Measurements from ENCODE around the gene BEND5.

Gene BEND5

GRCh38 chr1:48760857-48761256, 15.8 kb downstream of the BEND5 start:
- Histone ChIP-seq H3K9ac (ENCODE audit: low read length) (no peak overlapping the region), H3K27me3 (ENCODE audit: control insufficient read depth, insufficient read depth, low read length) (no peaks in the 10 kb centered on the region), H3K36me3 (ENCODE audit: control insufficient read depth, insufficient read depth, low read length) (no peaks in the 10 kb centered on the region), H3K4me1 (ENCODE audit: control insufficient read depth, insufficient read depth, low read length) (no peaks in the 10 kb centered on the region), H3K4me3 (ENCODE audit: low read length) (no peak overlapping the region), H3K9me3 (ENCODE audit: control insufficient read depth, low read length) (no peaks in the 10 kb centered on the region)

DNA sequence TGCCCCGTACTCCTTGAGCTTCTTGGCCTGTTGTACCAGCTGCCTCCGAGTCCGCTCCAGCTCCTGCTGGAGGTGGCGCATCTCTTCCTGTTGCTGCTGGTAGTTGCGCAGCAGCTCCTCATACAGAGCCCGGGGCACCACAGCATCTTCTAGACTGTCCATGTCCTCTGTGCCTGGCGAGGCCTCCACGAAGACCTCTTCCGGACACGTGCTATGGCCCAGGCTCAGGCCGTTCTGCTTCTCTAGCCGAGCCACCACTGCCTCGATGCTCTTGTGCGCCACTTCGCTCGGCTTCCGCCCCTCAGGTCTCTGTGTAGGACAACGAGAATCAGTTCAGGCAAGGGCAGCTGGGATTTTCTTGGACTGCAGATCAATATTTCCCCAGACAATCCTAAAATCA, 17.7 kb downstream of the BEND5 start:
- no peaks in the 10 kb centered on the region for H3K9me3 ChIP-seq (ENCODE audit: control insufficient read depth, low read length)
- H3K4me1 ChIP-seq (ENCODE audit: control insufficient read depth, insufficient read depth, low read length) = no peaks in the 10 kb centered on the region
- no peaks in the 10 kb centered on the region for H3K27me3 ChIP-seq (ENCODE audit: control insufficient read depth, insufficient read depth, low read length)
- H3K36me3 ChIP-seq (ENCODE audit: control insufficient read depth, insufficient read depth, low read length) = no peaks in the 10 kb centered on the region
- H3K9ac ChIP-seq (ENCODE audit: low read length) = no peak overlapping the region
- no peak overlapping the region for H3K4me3 ChIP-seq (ENCODE audit: low read length)

DNA sequence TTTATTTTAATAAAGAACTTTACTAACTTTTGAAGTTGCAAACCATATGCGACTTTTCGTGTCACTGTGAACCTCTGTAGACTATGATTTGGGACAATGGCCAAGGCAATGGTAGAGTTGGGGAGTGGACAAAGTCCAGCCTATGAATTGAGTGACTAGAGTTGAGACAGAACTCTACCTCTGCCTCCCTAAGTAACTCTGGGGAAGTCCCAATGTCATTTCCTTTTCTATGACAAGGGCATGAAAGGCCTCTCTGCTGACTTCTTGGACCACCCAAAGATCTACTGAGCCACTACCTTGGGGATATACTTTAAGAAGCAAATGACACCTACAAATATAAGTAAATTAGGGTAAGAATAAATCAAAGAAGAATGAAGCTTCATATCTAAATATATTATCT, 19.3 kb downstream of the BEND5 start:
- no peak overlapping the region for H3K4me3 ChIP-seq (ENCODE audit: low read length)
- no peaks in the 10 kb centered on the region for H3K36me3 ChIP-seq (ENCODE audit: control insufficient read depth, insufficient read depth, low read length)

GRCh38 chr1:48756683-48757316, 19.9 kb downstream of the BEND5 start:
- Histone ChIP-seq H3K9ac (ENCODE audit: low read length) (no peak overlapping the region), H3K4me1 (ENCODE audit: control insufficient read depth, insufficient read depth, low read length) (no peaks in the 10 kb centered on the region), H3K4me3 (ENCODE audit: low read length) (no peak overlapping the region), H3K36me3 (ENCODE audit: control insufficient read depth, insufficient read depth, low read length) (no peaks in the 10 kb centered on the region), H3K9me3 (ENCODE audit: control insufficient read depth, low read length) (no peaks in the 10 kb centered on the region), H3K27me3 (ENCODE audit: control insufficient read depth, insufficient read depth, low read length) (no peaks in the 10 kb centered on the region)

More for the DNA sequence above, 19.3 kb downstream of the BEND5 start:
- H3K4me1 ChIP-seq (ENCODE audit: control insufficient read depth, insufficient read depth, low read length) = no peaks in the 10 kb centered on the region
- H3K9me3 ChIP-seq (ENCODE audit: control insufficient read depth, low read length) = no peaks in the 10 kb centered on the region
- no peak overlapping the region for H3K9ac ChIP-seq (ENCODE audit: low read length)
- H3K27me3 ChIP-seq (ENCODE audit: control insufficient read depth, insufficient read depth, low read length) = no peaks in the 10 kb centered on the region

- Histone ChIP-seq H3K9me3 (ENCODE audit: control insufficient read depth, low read length) (no peaks in the 10 kb centered on the region), H3K4me1 (ENCODE audit: control insufficient read depth, insufficient read depth, low read length) (no peaks in the 10 kb centered on the region), H3K4me3 (ENCODE audit: low read length) (no peak overlapping the region), H3K27me3 (ENCODE audit: control insufficient read depth, insufficient read depth, low read length) (no peaks in the 10 kb centered on the region), H3K9ac (ENCODE audit: low read length) (no peak overlapping the region), H3K36me3 (ENCODE audit: control insufficient read depth, insufficient read depth, low read length) (no peaks in the 10 kb centered on the region)
These were observed 23.4 kb downstream of the BEND5 start for GRCh38 chr1:48753293-48753692.

- Histone ChIP-seq H3K27me3 (ENCODE audit: control insufficient read depth, insufficient read depth, low read length) (no peaks in the 10 kb centered on the region), H3K9ac (ENCODE audit: low read length) (no peak overlapping the region), H3K4me1 (ENCODE audit: control insufficient read depth, insufficient read depth, low read length) (no peaks in the 10 kb centered on the region), H3K9me3 (ENCODE audit: control insufficient read depth, low read length) (no peaks in the 10 kb centered on the region), H3K4me3 (ENCODE audit: low read length) (no peak overlapping the region), H3K36me3 (ENCODE audit: control insufficient read depth, insufficient read depth, low read length) (no peaks in the 10 kb centered on the region)
These were observed 26.6 kb downstream of the BEND5 start for GRCh38 chr1:48750109-48750508.

DNA sequence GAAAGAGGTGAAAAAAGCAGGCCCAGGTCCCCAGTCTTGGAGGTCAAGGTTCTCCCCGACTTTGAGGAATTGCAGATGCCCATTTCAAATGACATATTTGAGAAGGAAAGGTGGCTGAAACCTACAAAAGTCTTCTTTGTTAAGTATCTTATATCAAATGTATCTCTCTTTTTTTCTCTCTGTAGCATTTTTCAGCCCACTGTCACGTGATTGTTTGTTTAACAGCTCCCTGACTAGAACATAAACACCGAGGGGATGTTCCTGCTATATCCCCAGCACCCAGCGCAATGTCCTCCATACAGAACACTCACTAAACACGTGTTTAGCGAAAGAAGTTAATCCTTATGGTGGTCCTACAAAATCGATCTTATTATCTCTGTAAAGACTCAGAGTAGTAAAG, 27.6 kb downstream of the BEND5 start:
- no peaks in the 10 kb centered on the region for H3K9me3 ChIP-seq (ENCODE audit: control insufficient read depth, low read length)
- H3K4me3 ChIP-seq (ENCODE audit: low read length) = no peak overlapping the region
- H3K9ac ChIP-seq (ENCODE audit: low read length) = no peak overlapping the region
- no peaks in the 10 kb centered on the region for H3K4me1 ChIP-seq (ENCODE audit: control insufficient read depth, insufficient read depth, low read length)
- no peaks in the 10 kb centered on the region for H3K36me3 ChIP-seq (ENCODE audit: control insufficient read depth, insufficient read depth, low read length)
- no peaks in the 10 kb centered on the region for H3K27me3 ChIP-seq (ENCODE audit: control insufficient read depth, insufficient read depth, low read length)

DNA sequence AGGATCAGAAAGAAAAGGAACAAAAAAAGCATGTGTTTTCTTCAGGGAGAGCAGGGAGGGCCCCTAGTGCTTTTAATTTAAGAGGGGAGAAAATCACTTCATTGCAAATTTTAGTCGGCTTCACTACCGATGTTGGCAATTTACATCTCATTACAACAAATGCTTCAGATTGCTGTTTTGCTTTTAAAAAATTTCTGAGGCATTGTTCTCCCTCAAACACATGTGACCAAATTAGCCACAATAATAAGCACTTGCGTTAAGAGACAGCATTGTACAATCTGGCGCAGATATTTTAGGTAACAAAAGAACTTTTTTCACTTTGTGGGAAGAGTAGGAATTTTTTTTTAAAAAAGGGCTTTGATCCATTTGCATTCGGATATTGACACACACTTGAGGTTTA, 29.8 kb downstream of the BEND5 start:
- no peaks in the 10 kb centered on the region for H3K9me3 ChIP-seq (ENCODE audit: control insufficient read depth, low read length)
- no peaks in the 10 kb centered on the region for H3K4me1 ChIP-seq (ENCODE audit: control insufficient read depth, insufficient read depth, low read length)
- no peak overlapping the region for H3K9ac ChIP-seq (ENCODE audit: low read length)
- no peaks in the 10 kb centered on the region for H3K27me3 ChIP-seq (ENCODE audit: control insufficient read depth, insufficient read depth, low read length)
- no peaks in the 10 kb centered on the region for H3K36me3 ChIP-seq (ENCODE audit: control insufficient read depth, insufficient read depth, low read length)
- H3K4me3 ChIP-seq (ENCODE audit: low read length) = no peak overlapping the region

DNA sequence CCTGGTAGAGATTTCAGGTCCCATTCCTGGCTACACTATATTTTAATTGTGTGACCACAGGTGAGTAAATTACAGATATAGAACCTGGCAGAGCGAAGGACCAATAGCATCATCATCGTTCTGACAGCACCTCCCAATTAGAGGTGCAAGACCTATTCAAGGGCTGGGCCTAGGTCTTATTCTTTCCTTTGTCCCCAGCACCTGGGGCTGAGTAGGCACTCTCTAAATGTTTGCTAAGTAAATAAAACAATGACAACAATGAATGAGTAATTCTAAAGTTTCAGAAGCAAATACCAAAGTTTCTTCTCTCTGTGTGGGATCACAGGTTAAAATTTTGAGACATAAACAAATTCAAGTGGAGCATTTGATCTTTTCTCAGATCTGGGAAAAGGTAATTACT, 32.7 kb downstream of the BEND5 start:
- Histone ChIP-seq H3K36me3 (ENCODE audit: control insufficient read depth, insufficient read depth, low read length) (no peaks in the 10 kb centered on the region), H3K9me3 (ENCODE audit: control insufficient read depth, low read length) (no peaks in the 10 kb centered on the region)

DNA sequence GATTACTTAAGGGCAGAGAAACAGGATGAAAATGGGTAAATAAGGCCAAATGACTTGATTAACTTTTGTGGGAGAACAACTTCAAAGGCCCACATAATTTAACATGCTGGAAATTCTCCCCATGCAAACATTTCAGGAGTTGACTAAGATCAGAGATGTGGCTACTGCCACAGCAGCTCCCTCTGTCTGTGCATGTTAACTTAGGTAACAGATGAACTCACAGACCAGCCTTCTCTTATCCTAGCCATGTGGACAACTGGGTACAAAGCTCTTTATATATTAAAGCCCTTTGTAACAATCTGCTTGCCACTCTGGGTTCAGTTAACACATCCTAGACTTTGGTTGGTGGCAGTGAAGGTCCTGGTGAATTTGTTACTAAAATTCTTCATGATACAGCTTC, 33.2 kb downstream of the BEND5 start:
- Histone ChIP-seq H3K9me3 (ENCODE audit: control insufficient read depth, low read length) (no peaks in the 10 kb centered on the region), H3K27me3 (ENCODE audit: control insufficient read depth, insufficient read depth, low read length) (no peaks in the 10 kb centered on the region), H3K4me3 (ENCODE audit: low read length) (no peak overlapping the region), H3K36me3 (ENCODE audit: control insufficient read depth, insufficient read depth, low read length) (no peaks in the 10 kb centered on the region), H3K4me1 (ENCODE audit: control insufficient read depth, insufficient read depth, low read length) (no peaks in the 10 kb centered on the region), H3K9ac (ENCODE audit: low read length) (no peak overlapping the region)

More for the DNA sequence above, 32.7 kb downstream of the BEND5 start:
- H3K4me1 ChIP-seq (ENCODE audit: control insufficient read depth, insufficient read depth, low read length) = no peaks in the 10 kb centered on the region
- no peak overlapping the region for H3K9ac ChIP-seq (ENCODE audit: low read length)
- no peak overlapping the region for H3K4me3 ChIP-seq (ENCODE audit: low read length)
- H3K27me3 ChIP-seq (ENCODE audit: control insufficient read depth, insufficient read depth, low read length) = no peaks in the 10 kb centered on the region

DNA sequence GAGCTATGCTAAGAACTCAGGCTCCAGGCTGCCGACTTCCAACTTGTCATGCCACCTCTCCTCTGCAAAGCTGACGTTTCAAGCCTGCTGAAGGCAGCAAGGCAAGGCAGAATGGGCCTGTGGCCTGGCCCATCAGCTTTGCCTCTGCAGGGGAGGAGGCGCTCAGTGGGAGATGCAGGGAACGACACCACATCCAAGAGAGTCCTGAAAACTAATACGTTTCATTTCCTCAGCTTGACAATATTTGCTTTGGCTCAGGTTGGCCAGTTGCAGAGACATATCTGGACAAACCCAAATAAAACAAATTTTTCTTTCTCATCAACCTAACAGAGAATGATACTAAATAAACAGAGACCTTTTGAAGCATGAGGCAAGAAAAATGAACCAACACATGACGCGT, 35.3 kb downstream of the BEND5 start:
- Histone ChIP-seq H3K9ac (ENCODE audit: low read length) (no peak overlapping the region), H3K4me1 (ENCODE audit: control insufficient read depth, insufficient read depth, low read length) (no peaks in the 10 kb centered on the region), H3K36me3 (ENCODE audit: control insufficient read depth, insufficient read depth, low read length) (no peaks in the 10 kb centered on the region), H3K9me3 (ENCODE audit: control insufficient read depth, low read length) (no peaks in the 10 kb centered on the region), H3K27me3 (ENCODE audit: control insufficient read depth, insufficient read depth, low read length) (no peaks in the 10 kb centered on the region), H3K4me3 (ENCODE audit: low read length) (no peak overlapping the region)

DNA sequence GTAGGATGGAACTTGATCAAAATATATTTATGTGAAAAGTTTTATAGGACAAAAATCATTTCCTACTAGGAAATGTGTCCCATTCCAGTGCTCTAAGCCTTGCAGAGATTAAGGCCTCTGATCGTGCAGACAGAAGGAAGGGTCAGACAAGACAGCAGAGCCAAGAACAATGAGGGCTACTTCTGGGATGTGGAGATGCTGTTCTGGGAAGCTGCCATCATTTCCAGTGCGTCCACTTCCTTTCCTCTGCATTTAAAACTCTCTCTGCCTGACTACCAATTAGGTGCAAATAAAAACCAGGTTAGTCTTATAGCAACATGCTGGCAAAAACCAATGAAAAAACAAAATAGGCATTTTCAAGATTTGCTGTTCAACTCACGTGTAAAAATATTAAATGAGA, 36.1 kb downstream of the BEND5 start:
- H3K9ac ChIP-seq (ENCODE audit: low read length) = no peak overlapping the region

DNA sequence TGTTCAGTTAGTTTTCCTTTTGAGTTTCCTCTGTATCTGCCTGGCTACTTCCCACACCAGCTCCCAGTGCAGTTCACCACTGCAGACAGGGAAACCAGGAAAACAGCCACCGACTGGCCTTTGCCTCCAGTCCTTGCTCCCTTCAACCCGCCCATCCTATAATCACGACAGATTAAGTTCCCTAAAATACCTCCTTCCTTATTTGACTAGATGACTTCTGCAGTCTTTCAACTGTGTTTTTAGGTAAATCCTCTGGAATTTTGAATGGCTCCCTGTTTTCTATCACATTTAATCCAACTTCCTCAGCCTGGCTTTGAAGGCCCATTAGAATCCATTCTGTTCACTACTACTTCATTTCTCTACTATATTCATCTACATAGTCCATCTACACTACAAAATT, 37.6 kb downstream of the BEND5 start:
- H3K36me3 ChIP-seq (ENCODE audit: control insufficient read depth, insufficient read depth, low read length) = no peaks in the 10 kb centered on the region
- H3K9ac ChIP-seq (ENCODE audit: low read length) = no peak overlapping the region
- no peaks in the 10 kb centered on the region for H3K27me3 ChIP-seq (ENCODE audit: control insufficient read depth, insufficient read depth, low read length)
- no peaks in the 10 kb centered on the region for H3K9me3 ChIP-seq (ENCODE audit: control insufficient read depth, low read length)
- H3K4me3 ChIP-seq (ENCODE audit: low read length) = no peak overlapping the region
- no peaks in the 10 kb centered on the region for H3K4me1 ChIP-seq (ENCODE audit: control insufficient read depth, insufficient read depth, low read length)

More for the DNA sequence above, 36.1 kb downstream of the BEND5 start:
- H3K4me3 ChIP-seq (ENCODE audit: low read length) = no peak overlapping the region
- H3K4me1 ChIP-seq (ENCODE audit: control insufficient read depth, insufficient read depth, low read length) = no peaks in the 10 kb centered on the region
- H3K9me3 ChIP-seq (ENCODE audit: control insufficient read depth, low read length) = no peaks in the 10 kb centered on the region
- H3K27me3 ChIP-seq (ENCODE audit: control insufficient read depth, insufficient read depth, low read length) = no peaks in the 10 kb centered on the region
- H3K36me3 ChIP-seq (ENCODE audit: control insufficient read depth, insufficient read depth, low read length) = no peaks in the 10 kb centered on the region
